Endothelial cell (in vitro differentiated cells): Measurements from ENCODE around the gene OR2B2. TPM values are rescaled to one million over a fixed set of nuclear protein-coding genes. Genes with fewer than 3 reads are reported as not detected.
A peak's percentile ranks its signal among the peaks of the same experiment; 100 is the strongest.

Experiments
- DNase-seq: peaks from one replicate; pipeline ENCODE4 v3.0.0; 2021; ENCODE audit warnings: low spot score
- H3K27ac Mint-ChIP-seq: one replicate; pipeline ENCODE4 v1.8.0; 2021; ENCODE audit warnings: mixed read lengths, inconsistent platforms; ENCODE audit not compliant: unreplicated experiment
- H3K27me3 Mint-ChIP-seq: one replicate; pipeline ENCODE4 v1.8.0; 2021; ENCODE audit warnings: mild to moderate bottlenecking, moderate library complexity, mixed read lengths, inconsistent platforms; ENCODE audit not compliant: unreplicated experiment
- H3K36me3 Mint-ChIP-seq: one replicate; pipeline ENCODE4 v1.8.0; 2021; ENCODE audit warnings: mild to moderate bottlenecking, low read depth, mixed read lengths, inconsistent platforms; ENCODE audit not compliant: unreplicated experiment
- H3K4me1 Mint-ChIP-seq: one replicate; pipeline ENCODE4 v1.8.0; 2021; ENCODE audit warnings: mild to moderate bottlenecking, mixed read lengths, inconsistent platforms; ENCODE audit not compliant: unreplicated experiment
- H3K4me3 Mint-ChIP-seq: one replicate; pipeline ENCODE4 v1.8.0; 2021; ENCODE audit warnings: mild to moderate bottlenecking, mixed read lengths, inconsistent platforms; ENCODE audit not compliant: unreplicated experiment
- H3K9me3 Mint-ChIP-seq: one replicate; pipeline ENCODE4 v1.8.0; 2021; ENCODE audit warnings: mixed read lengths, inconsistent platforms; ENCODE audit not compliant: unreplicated experiment
- CTCF ChIP-seq: fragments of 200-600 bp; sonication (generic); IDR thresholded peaks from one replicate; pipeline ENCODE4 v1.5.0; 2021; ENCODE audit warnings: antibody characterized with exemption; ENCODE audit not compliant: unreplicated experiment
- total RNA-seq: library from RNA; stranded (reverse); fragmentation: NEBNext Ultra II Directional; extraction: Animal tissue kit (Norgen Biotek cat#: 25700); gene quantifications from one replicate; pipeline ENCODE4 v1.2.1, GENCODE V29; 2021; ENCODE audit not compliant: unreplicated experiment

OR2B2 gene
- total RNA-seq, 1 donor from 2014 or later, result not detected

- no peak for TF ChIP-seq CTCF
- DNase-seq, result no peak
- H3K27me3 Mint-ChIP-seq, result peaks cover 14% of the 10 kb centered on the region
- H3K4me3 Mint-ChIP-seq, result peak overlapping the region; percentile 94
- H3K27ac Mint-ChIP-seq, result peak overlapping the region; percentile 92
- peaks cover 14% of the 10 kb centered on the region for H3K4me1 Mint-ChIP-seq
- no peaks in the 10 kb centered on the region for H3K9me3 Mint-ChIP-seq
- peaks cover 4% of the 10 kb centered on the region for H3K36me3 Mint-ChIP-seq
Observed at GRCh38 chr6:27863962-27864905, 48.0 kb downstream of the OR2B2 start.

GRCh38 chr6:27862396-27863066 is 49.7 kb downstream of the OR2B2 start:
- Mint-ChIP-seq H3K9me3 (no peaks in the 10 kb centered on the region), H3K27ac (no peak overlapping the region), H3K4me3 (no peak overlapping the region), H3K27me3 (peaks cover 13% of the 10 kb centered on the region), H3K36me3 (peaks cover 4% of the 10 kb centered on the region), H3K4me1 (peaks cover 12% of the 10 kb centered on the region)
- DNase-seq, result no peak
- no peak for TF ChIP-seq CTCF

- Mint-ChIP-seq H3K36me3 (peaks cover 4% of the 10 kb centered on the region), H3K4me1 (peaks cover 12% of the 10 kb centered on the region), H3K27me3 (peaks cover 13% of the 10 kb centered on the region), H3K9me3 (no peaks in the 10 kb centered on the region), H3K4me3 (no peak overlapping the region), H3K27ac (no peak overlapping the region)
- no peak for DNase-seq
- TF ChIP-seq CTCF, result no peak
Observed at GRCh38 chr6:27861861-27862260, 50.3 kb downstream of the OR2B2 start.

GRCh38 chr6:27861276-27861840 is 50.8 kb downstream of the OR2B2 start:
- Mint-ChIP-seq H3K9me3 (no peaks in the 10 kb centered on the region), H3K4me1 (peaks cover 12% of the 10 kb centered on the region), H3K36me3 (peaks cover 4% of the 10 kb centered on the region), H3K27me3 (peaks cover 10% of the 10 kb centered on the region), H3K4me3 (no peak overlapping the region), H3K27ac (no peak overlapping the region)
- no peak for DNase-seq
- TF ChIP-seq CTCF, result no peak

Other genes starting within 250 kb of the OR2B2 start
- not detected for gene OR2B6, start 44.8 kb upstream of the OR2B2 start, total RNA-seq
- 1.4 TPM for gene ZNF165, start 168.2 kb upstream of the OR2B2 start, total RNA-seq
- gene ZSCAN16, start 212.2 kb upstream of the OR2B2 start, total RNA-seq, result 6.5 TPM
- 29.5 TPM for gene ZKSCAN8, start 229.5 kb upstream of the OR2B2 start, total RNA-seq